Left ventricle myocardium superior (tissue), 1 donor: ENCODE measurements around the gene INPP4B. TPM values are rescaled to one million over a fixed set of nuclear protein-coding genes. Genes with fewer than 3 reads are reported as not detected.
A peak's percentile ranks its signal among the peaks of the same experiment; 100 is the strongest.
"Not testable (repeated sequence)": the region's sequence is repeated elsewhere in the genome, so short reads cannot be mapped to it uniquely, and the experiment has no call there.

Experiments used
- ATAC-seq: fragments of 200-7000 bp; cut with Tn5 transposase; one replicate; pipeline ENCODE4 v1.9.1; 2020; ENCODE audit warnings: mild to moderate bottlenecking, moderate library complexity
- DNase-seq: peaks from one replicate; pipeline ENCODE4 v3.0.0-alpha.2; 2020
- intact Hi-C: fragments of 100-400 bp; cut with micrococcal nuclease; formaldehyde crosslinking; loops from one replicate; pipeline ENCODE4 v1.11.0; 2022
- total RNA-seq: library from RNA; stranded (reverse); fragmentation: NEBNext Ultra II Directional; extraction: Animal tissue kit (Norgen Biotek cat#: 25700); gene quantifications from one replicate; pipeline ENCODE4 v1.2.1, GENCODE V29; 2021
- donor health status: DM: no; HTN: yes; CAD: no; lungs with severe emphysema.

The INPP4B gene
- total RNA-seq, 1 donor from 2014 or later, result 15.5 TPM

DNA sequence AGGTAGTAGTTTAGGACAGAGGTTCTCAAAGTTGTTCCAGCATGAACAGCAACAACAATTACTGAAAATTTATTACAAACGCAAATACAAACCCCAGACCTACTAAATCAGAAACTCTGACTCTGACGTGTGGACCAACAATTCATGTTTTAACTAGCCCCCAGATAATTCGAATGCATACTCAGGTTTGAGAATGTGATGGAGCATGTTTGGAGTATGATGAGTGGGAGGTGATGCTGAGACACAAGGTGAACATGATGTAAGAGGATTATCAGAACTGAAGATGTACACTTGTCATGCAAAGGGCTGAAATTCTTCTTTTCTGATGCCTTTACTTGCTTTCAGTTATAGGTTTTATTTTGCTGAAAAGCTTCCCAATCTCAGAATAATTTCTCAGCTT, 323.0 kb downstream of the INPP4B start:
- intact Hi-C loops, result no loop called here
- DNase-seq, result no peak
- no peak for ATAC-seq

DNA sequence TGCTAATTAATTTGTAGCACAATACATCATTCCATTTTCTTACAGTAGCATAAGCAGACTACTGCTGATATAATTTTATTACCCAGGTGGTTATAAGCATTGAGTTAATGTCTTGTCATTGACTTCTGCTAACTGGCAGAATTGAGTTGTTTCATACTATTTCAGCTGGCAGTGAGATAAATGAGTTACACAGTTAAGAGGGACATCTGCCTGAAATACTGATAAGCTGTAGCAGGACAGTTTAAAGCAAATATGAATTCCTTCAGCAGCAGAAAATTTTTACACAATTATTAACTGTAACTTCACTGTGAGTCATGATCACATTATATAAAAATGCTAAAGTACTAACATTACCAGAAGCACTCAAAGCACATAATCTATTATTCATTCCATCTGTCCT, 326.8 kb downstream of the INPP4B start:
- intact Hi-C loops, result no loop called here

DNA sequence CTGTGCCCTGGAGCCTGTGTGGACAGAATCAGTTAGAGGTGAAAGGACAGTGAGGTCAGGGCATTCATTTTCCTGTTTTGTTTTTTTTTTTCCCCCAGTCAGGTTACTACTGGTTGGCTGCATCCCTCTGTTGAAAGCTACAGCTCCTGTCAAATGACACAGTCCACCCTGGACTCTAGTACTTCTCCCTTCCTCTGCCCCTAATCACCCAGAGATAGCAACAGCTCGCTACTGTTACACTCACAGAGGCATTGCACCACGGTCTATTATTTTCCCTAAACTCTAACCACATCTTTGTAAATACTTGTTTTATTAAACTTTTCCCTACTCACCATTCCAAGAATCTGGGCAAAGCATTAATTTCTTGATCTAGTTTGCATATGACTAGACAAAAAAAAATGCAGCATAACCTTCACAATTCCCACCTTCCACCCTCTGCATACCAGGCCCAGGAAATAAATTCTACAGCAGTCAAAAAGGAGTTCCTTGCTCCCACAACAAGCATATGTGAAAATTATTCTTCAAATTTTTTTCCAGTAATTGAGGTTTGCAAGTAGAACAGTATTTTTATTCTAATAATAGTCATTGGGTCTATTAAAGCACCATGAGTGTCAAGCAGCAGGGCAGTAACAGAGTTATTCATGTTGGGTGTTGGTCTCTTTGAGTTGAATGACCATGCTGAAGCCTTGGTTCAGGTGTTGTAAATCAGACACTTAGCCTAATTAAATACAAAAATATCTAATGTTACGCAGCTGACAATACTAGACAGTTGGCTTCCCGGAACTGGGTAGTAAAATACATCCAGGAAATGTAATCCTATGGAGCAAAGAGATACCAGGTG, 329.2 kb downstream of the INPP4B start:
- ATAC-seq, result peak; percentile 99
- intact Hi-C loops, result no loop called here

More for the DNA sequence above, 326.8 kb downstream of the INPP4B start:
- no peak for DNase-seq
- no peak for ATAC-seq

DNA sequence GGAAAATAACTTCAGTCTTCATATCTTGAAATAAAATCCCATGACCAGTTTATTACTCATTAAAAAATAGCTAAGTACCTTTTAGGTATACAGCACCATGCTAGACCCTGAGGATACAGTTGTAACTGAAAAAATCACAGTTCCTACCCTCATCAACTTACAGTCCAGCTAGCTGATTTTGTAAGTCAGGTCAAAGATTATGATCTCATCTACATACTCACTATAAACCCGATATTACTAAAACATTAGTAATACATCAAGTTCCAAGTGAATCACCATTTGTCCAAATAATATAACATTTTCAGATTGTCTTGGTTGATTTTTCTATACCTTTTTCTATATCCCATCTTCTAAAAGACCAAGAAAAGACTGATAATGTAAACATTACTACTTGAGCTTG, 333.9 kb downstream of the INPP4B start:
- DNase-seq, result no peak
- ATAC-seq, result no peak
- intact Hi-C loops, result no loop called here

More for the DNA sequence above, 329.2 kb downstream of the INPP4B start:
- DNase-seq, result no peak

DNA sequence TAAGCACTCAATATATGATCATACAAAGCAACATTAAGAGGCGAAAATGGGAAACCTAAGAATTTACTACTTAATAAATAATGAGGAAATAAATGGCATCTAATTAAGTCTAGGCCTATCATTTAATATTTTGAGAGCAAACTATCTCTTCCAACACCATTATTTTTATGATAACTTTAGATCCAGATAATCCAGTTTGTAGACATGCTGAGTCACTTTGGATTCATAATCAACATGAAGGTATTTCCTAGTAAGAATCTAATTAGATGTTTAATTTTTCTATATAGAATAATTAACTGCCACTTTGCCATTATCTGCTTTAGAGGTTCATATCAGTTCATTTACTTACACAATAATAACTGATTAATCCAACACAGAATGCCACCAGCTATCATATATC, 336.2 kb downstream of the INPP4B start:
- intact Hi-C loops, result no loop called here
- ATAC-seq (no peak), DNase-seq (no peak)

DNA sequence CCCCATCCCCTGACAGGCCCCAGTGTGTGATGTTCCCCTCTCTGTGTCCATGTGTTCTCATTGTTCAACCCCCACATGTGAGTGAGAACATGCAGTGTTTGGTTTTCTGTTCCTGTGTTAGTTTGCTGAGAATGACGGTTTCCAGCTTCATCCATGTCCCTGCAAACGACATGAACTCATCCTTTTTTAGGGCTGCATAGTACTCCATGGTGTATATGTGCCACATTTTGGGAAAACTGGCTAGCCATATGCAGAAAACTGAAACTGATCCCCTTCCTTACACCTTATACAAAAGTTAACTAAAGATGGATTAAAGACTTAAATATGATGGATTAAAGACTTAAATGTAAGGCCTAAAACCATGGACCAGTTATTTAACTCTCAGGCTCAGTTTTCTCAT, 336.7 kb downstream of the INPP4B start:
- ATAC-seq, intact Hi-C loops: not testable (repeated sequence)

DNA sequence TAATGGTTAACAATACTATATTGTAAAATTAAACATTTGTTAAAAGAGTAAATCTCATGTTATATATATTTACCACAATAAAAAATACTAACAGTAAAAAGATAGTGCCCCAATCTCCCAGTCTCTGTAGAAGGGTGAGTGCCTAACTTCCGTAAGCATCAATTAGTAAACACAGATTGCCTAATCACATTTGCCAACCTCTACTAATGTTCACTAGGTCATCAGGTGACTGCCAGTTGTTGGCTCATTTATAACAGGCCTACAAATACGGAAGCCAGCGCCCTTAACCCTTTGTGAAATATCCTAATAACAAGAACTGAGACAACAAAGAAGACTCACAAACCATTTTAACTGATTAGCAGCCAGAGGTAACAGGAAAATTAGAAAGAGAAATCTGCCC, 345.1 kb downstream of the INPP4B start:
- peak; percentile 50 for ATAC-seq
- intact Hi-C loops, result no loop called here
- DNase-seq, result no peak

More for the DNA sequence above, 336.7 kb downstream of the INPP4B start:
- DNase-seq, result not testable (repeated sequence)

DNA sequence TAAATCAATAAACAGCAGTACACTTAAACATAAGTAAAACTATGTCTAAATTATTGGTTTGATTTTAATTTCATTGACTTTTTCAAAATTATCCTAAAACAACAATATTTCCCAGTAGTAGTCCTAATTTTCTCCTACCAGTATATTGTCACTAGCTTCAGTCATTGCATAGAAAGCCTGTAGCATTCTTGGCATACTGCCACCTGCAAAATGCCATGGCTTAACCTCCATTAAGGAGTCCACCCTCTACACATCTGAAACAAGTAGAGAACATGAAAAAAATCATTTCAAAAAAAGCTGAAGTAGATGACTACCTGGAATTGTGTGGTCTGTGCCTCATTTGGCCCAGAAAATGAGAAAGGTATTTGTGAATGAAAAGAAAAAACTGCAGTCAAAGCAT, 348.5 kb downstream of the INPP4B start:
- intact Hi-C loops, result no loop called here
- DNase-seq, result no peak
- ATAC-seq, result no peak

DNA sequence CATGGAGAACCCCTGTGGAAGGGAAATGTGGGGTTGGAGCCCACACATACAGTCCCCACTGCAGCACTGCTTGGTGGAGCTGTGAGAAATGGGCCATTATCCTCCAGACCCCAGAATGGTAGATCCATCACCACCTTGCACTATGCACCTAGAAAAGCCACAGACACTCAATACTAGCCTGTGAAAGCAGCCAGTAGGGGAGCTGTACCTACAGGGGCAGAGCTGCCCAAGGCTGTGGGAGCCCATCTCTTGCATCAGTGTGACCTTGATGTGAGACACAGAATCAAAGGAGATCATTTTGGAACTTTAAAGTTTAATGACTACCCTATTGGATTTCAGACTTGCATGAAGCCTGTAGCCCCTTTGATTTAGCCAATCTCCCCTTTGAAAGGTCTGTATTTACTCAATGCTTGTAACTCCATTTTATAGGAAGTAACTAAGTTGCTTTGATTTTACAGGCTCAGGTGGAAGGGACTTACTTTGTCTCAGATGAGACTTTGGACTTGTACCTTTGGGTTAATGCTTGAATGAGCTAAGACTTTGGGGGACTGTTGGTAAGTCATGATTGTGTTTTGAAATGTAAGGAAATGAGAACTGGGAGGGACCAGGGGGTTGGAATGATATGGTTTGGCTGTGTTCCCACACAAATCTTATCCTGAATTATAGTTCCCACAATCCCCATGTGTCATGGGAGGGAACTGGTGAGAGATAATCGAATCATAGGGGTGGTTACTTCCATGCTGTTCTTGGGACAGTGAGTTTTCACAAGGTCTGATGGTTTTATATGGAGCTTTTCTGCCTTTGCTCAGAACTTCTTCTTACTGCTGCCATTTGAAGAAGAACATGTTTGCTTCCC, 352.6 kb downstream of the INPP4B start:
- DNase-seq, result no peak
- intact Hi-C loops, result no loop called here
- no peak for ATAC-seq

DNA sequence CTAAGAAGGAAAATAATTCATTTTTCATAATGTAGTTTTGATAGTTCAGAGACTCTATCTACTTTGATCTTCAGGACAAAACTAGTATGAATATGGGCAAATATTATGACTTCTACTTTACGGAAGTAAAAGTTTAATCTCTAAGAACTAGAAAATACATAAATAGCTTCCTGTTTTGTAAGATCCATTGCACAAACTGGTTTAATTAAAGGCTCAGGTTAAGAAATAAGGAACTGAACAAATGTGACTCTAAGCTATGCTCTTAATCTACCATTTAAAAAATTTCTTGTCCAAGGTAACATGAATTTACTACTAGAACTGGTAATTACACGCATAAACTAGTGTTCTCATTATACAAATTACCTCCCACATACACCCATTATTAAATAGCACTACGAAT, 360.6 kb downstream of the INPP4B start:
- ATAC-seq (no peak), DNase-seq (no peak)
- intact Hi-C loops, result no loop called here

DNA sequence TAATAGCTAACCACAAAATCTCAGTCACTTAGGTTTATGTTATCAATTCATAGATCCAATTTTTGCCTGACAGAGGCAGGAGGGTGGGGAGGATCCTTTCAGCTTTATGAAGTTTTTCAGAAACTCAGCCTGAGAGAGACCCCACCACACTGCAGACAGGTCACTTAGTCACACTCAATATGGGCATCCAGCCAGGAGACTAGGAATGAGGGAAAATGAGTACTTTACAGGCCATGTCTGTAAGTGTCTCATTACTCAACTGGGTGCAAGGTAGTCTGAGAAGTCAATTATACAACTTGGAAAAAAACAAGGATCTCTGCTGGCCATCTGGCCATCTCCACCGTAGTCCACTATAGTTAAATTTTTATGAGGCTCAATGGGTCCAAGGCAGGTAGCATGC, 365.9 kb downstream of the INPP4B start:
- intact Hi-C loops, result no loop called here
- DNase-seq, result no peak
- no peak for ATAC-seq

DNA sequence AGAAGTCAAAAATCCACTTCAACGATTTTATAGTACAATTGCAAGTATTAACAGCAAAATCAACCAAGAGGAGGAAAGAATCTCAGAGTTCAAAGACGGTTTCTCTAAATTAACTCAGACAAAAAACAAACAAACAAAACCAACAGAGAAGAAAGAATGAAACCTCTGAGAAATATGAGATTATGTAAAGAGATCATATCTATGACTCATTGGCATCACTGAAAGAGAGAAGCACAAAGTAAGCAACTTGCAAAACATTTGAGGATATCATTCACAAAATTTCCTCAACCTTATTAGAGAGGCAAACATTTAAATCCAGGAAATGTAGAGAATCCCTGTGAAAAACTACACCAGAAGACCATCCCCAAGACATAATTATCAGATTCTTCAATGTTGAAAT, 370.4 kb downstream of the INPP4B start:
- intact Hi-C loops, result no loop called here
- DNase-seq (no peak), ATAC-seq (no peak)

DNA sequence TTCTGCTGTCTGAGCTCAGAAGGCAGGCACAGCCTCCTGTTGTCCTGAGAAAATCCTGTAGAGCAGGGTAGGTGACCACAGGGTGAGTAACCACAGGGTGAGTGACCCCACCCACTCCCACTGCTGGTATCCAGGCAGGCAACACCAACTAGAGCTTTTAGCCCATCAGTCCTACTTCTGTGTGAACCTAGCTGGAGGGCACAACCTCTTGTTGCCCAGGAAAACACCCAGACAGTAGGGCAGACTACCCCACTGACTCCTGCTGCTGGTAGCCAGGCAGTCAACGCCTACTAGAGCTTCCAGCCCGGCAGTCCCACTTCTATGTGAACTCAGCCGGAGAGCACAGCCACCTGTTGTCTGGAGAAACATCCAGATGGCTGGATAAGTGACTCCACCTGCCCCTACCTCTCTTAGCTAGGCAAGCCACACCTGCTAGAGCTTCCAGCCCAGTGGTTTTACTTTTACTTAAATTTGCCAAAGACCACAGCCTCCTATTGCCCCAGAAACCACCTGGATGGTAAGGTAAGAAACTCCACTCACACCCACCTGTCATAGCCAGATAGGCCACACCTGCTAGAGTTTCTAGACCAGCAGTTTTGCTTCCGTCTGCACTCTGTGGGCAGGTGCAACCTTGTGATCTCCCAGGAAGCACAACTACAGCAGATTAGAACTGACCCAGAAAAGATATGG, 371.6 kb downstream of the INPP4B start:
- no peak for ATAC-seq
- intact Hi-C loops, result no loop called here
- no peak for DNase-seq

DNA sequence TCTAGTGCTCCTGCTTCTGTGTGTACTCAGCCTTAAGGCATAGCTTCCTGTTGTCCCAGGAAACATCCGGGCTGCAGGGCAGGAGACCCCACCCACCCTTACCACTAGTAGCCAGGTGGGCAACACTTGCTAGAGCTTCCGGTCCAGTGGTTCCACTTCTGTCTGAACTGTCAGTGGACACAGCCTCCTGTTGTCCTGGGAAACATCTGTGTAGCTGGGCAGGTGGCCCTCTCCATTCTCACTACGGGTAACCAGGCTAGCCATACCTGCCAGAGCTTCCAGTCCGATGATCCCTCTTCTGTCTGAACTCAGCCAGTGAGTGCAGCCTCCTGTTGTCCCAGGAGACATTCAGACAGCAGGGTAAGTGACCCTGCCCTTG, 372.2 kb downstream of the INPP4B start:
- intact Hi-C loops, result no loop called here
- ATAC-seq (peak; percentile 12), DNase-seq (peak; percentile 26)

DNA sequence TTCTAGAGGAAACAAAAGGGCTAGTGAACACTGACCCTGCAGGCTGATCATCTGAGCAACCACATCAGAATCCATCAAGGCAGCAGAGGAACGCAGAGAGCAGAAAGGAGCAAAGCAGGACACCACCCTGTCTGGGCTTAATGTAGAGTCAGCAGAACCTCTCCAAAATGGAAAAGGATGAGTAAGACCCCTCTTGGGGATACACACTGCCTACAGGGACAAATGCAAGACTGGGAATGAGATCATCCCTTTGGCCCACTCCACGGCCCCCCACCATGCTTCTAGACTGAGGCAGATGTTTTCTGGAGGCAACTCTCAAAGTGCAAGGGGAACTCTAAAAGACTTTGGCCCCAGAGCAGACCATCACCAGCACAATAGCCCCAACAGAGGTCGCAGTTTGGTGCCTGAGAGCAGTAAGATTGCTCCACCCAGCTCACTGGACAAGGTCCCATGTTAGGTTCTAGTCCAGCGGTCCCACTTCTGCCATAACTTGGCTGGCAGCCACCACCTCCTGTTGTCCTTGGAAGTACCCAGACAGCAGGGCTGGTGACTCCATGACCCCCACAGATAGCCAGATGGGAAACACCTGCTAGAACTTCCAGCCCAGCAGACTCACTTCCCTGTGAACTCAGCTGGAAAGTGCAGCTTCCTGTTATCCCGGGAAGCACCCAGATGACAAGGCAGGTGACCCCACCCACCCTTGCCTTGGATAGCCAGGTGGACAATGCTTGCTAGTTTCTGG, 372.7 kb downstream of the INPP4B start:
- ATAC-seq, result peak; percentile 62
- intact Hi-C loops, result no loop called here
- peak; percentile 49 for DNase-seq

DNA sequence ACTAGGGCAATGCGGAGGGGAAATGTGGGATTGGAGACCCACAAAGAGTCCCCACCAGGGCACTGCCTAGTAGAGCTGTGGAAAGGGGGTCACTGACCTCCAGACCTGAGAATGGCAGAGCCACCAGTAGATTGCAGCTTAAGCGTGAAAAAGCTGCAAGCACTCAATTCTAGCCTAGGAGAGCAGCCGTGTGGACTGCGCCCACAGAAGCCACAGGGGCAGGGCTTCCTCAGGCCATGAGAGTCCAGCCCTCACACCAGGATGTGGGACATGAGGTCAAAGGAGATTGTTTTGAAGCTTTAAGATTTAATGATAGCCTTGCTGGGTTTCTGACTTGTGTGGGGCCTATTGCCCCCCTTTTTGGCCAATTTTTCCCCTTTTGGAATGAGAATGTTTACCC, 379.0 kb downstream of the INPP4B start:
- ATAC-seq (no peak), DNase-seq (no peak)
- intact Hi-C loops, result no loop called here

DNA sequence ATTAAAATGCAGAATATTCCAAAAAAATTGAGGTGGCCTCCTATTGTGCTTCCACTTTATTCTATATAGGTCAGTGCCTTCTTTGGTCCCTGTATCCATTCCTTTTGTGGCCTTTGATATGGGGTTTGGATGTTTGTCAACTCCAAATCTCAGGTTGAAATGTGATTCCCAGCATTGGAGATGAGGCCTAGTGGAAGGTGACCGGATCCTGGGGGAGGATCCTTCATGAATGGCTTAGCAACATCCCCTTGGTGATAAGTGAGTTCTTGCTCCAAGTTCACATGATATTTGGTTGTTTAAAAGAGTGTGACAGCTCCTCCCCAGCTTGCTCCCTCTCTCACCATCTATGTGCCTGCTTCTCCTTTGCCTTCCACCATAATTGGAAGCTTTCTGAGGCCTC, 380.6 kb downstream of the INPP4B start:
- intact Hi-C loops, result no loop called here
- ATAC-seq, result no peak
- DNase-seq, result no peak

DNA sequence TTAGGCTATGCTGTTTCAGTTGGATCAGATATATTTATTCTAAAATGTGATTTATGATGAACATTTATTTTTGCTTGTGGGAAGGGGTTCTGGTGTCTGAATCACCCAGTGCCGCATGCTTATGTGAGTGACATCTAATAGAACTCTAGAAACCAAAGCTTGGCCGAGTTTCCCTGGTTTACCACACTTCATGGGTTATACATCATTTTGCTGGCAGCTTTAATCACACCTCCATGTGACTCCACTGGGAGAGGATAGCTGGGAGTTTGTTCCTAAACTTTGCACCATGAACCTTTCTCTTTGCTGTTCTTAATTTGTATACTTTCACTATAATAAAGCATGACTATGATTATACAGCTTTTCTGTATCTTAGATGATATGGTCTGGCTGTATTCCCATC, 382.9 kb downstream of the INPP4B start:
- ATAC-seq, result no peak
- intact Hi-C loops, result no loop called here

DNA sequence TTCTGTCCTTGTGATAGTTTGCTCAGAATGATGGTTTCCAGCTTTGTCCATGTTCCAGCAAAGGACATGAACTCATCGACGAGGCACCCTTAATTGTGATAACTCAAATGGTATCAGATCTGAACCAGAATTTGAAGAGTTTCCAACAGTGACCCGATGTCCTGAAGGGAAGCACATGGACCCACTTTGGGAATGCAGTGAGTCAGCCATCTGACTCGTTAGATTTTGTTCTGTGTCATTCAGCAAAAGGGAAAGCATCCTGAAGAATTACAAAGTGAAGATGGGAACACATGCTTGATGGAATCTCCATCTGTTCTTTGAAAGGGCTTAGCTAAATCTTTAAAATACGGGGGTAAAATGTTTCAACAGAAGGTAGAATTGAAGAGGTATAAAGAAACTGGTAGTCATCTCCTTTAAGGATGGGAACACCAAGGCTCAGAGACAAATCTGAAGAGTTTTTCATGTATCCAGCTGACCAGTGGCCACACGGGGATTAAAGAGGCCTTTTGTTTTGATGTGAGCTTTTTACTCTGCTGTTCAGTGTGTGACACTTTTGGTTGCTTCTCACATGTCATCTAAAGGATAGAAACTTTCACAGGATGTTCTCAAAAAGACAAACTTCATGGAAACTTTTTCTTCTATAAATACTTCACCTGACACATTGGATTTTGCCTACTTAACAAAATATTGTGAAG, 393.8 kb downstream of the INPP4B start:
- DNase-seq (no peak), ATAC-seq (no peak)
- intact Hi-C loops, result no loop called here

More for the DNA sequence above, 382.9 kb downstream of the INPP4B start:
- DNase-seq, result no peak
